Aorta (tissue), 5 donors: ENCODE results near the gene ACTN2. TPM values are rescaled to one million over a fixed set of nuclear protein-coding genes. Genes with fewer than 3 reads are reported as not detected.

Experiments
- ATAC-seq: fragments of 200-7000 bp; cut with Tn5 transposase; one replicate; pipeline ENCODE4 v1.9.1; 2022; ENCODE audit warnings: moderate library complexity; ENCODE audit not compliant: low FRiP score
- DNase-seq, 2 donors: peaks; one replicate each; pipeline ENCODE4 v3.0.0-alpha.2; 2020
- H3K27ac ChIP-seq, 2 donors: one replicate each; pipeline ENCODE4 v1.5.1; 2013; ENCODE audit warnings: low read length in 2 of 2, mild to moderate bottlenecking in 2 of 2, moderate library complexity in 2 of 2, control low read depth in 1 of 2, inconsistent platforms in 1 of 2, low read depth in 1 of 2
- H3K27me3 ChIP-seq, 2 donors: one replicate each; pipeline ENCODE4 v1.6.1; 2013; ENCODE audit warnings: control low read depth in 1 of 2, low read length in 1 of 2, mild to moderate bottlenecking in 1 of 2, moderate library complexity in 1 of 2; ENCODE audit not compliant: insufficient read depth in 2 of 2, control insufficient read depth in 1 of 2
- H3K36me3 ChIP-seq, 2 donors: one replicate each; pipeline ENCODE4 v1.6.1; 2013; ENCODE audit warnings: control low read depth in 1 of 2, low read length in 1 of 2, mild to moderate bottlenecking in 1 of 2; ENCODE audit not compliant: insufficient read depth in 2 of 2, control insufficient read depth in 1 of 2
- H3K4me1 ChIP-seq, 2 donors: one replicate each; pipeline ENCODE4 v1.6.1; 2013; ENCODE audit warnings: low read length in 2 of 2, control low read depth in 1 of 2, mild to moderate bottlenecking in 1 of 2, moderate library complexity in 1 of 2; ENCODE audit not compliant: insufficient read depth in 2 of 2, control insufficient read depth in 1 of 2
- H3K4me3 ChIP-seq, 2 donors: one replicate each; pipeline ENCODE4 v1.5.1; 2013; ENCODE audit warnings: low read length in 2 of 2, control low read depth in 1 of 2, mild to moderate bottlenecking in 1 of 2
- H3K9me3 ChIP-seq: one replicate; pipeline ENCODE4 v1.6.1; 2013; ENCODE audit warnings: mild to moderate bottlenecking, low read length; ENCODE audit not compliant: control insufficient read depth
- WGBS, 2 donors: extraction: QIAGEN DNeasy Blood & Tissue Kit; methylation state at CpG; one replicate each; pipeline ENCODE4 v1.1.7; 2013; 5-methylcytosine and 5-hydroxymethylcytosine counted together
- intact Hi-C, 2 donors: fragments of 100-400 bp; cut with DNase I; formaldehyde crosslinking; loops; one replicate each; pipeline versions ENCODE4 v1.14.2 to v1.15.0; 2022
- polyA plus RNA-seq, 2 donors: library from polyadenylated mRNA; stranded (reverse); fragments of 200-250 nt; gene quantifications; one replicate each; pipeline ENCODE4 v1.2.3, GENCODE V29; 2013
- total RNA-seq, 2 donors: library from RNA; stranded (reverse); fragmentation: NEBNext Ultra II Directional; extraction: Animal tissue kit (Norgen Biotek cat#: 25700); gene quantifications; one replicate each; pipeline ENCODE4 v1.2.1, GENCODE V29; 2021
- donor health status: healthy with polysubstance abuse.
- donor health status: Bipolar disorder and iron deficiency.
- donor health status: DM: no; HTN: no; CAD: no.
- donor health status: DM: no; HTN: no; CAD: no.
- donor health status: DM: yes; HTN: yes; CAD: no.

The ACTN2 gene
- total and polyA plus RNA-seq, 4 donors, result 3.0 to 40.5 (median 27.9) TPM

- Histone ChIP-seq H3K4me1 (peaks cover 0 to 5% of the 10 kb centered on the region in 2 donors), H3K9me3 (no peaks in the 10 kb centered on the region), H3K27me3 (no peaks in the 10 kb centered on the region), H3K4me3 (no peak overlapping the region), H3K36me3 (no peaks in the 10 kb centered on the region), H3K27ac (no peak overlapping the region)
- ATAC-seq (no peak), DNase-seq (no peak)
- intact Hi-C loops, result no loop called here
- WGBS, 2 donors, result 65% methylated on average over 3 of the region's 3 CpGs
These were observed 33.9 kb downstream of the ACTN2 start for GRCh38 chr1:236720206-236720605.

GRCh38 chr1:236720611-236721010 is 34.3 kb downstream of the ACTN2 start:
- Histone ChIP-seq H3K9me3 (no peaks in the 10 kb centered on the region), H3K4me1 (peaks cover 0 to 5% of the 10 kb centered on the region in 2 donors), H3K4me3 (no peak overlapping the region), H3K27me3 (no peaks in the 10 kb centered on the region), H3K27ac (no peak overlapping the region), H3K36me3 (no peaks in the 10 kb centered on the region)
- 78 to 85% methylated on average over 1 of the region's 1 CpG for WGBS, 2 donors
- no peak for ATAC-seq
- no peak for DNase-seq
- intact Hi-C loops, result no loop called here

GRCh38 chr1:236724049-236724448 is 37.8 kb downstream of the ACTN2 start:
- no peaks in the 10 kb centered on the region for H3K9me3 ChIP-seq
- peaks cover 0 to 2% of the 10 kb centered on the region in 2 donors for H3K36me3 ChIP-seq
- 79 to 82% methylated on average over 6 of the region's 6 CpGs for WGBS, 2 donors
- H3K4me1 ChIP-seq, result no peaks in the 10 kb centered on the region
- intact Hi-C loops, result no loop called here
- no peaks in the 10 kb centered on the region for H3K27me3 ChIP-seq
- no peak overlapping the region for H3K4me3 ChIP-seq
- no peak overlapping the region for H3K27ac ChIP-seq
- no peak for ATAC-seq
- DNase-seq, result no peak

GRCh38 chr1:236724506-236724905 is 38.2 kb downstream of the ACTN2 start:
- H3K4me1 ChIP-seq, result no peaks in the 10 kb centered on the region
- ATAC-seq, result peak; percentile 26

GRCh38 chr1:236725668-236726067 is 39.4 kb downstream of the ACTN2 start:
- intact Hi-C loops, result no loop called here
- ATAC-seq, result no peak
- H3K9me3 ChIP-seq, result no peaks in the 10 kb centered on the region
- H3K27me3 ChIP-seq, result no peaks in the 10 kb centered on the region
- WGBS, 2 donors, result 51 to 62% methylated on average over 3 of the region's 3 CpGs
- H3K27ac ChIP-seq, result no peak overlapping the region
- DNase-seq, result no peak
- peaks cover 0 to 2% of the 10 kb centered on the region in 2 donors for H3K36me3 ChIP-seq
- H3K4me3 ChIP-seq, result no peak overlapping the region
- no peaks in the 10 kb centered on the region for H3K4me1 ChIP-seq

More at GRCh38 chr1:236724506-236724905, 38.2 kb downstream of the ACTN2 start:
- intact Hi-C loops, result no loop called here
- Histone ChIP-seq H3K4me3 (no peak overlapping the region), H3K27ac (no peak overlapping the region), H3K36me3 (peaks cover 0 to 2% of the 10 kb centered on the region in 2 donors), H3K27me3 (no peaks in the 10 kb centered on the region), H3K9me3 (no peaks in the 10 kb centered on the region)
- 87% methylated on average over 10 of the region's 10 CpGs for WGBS, 2 donors
- no peak for DNase-seq

- no peak for DNase-seq
- no peaks in the 10 kb centered on the region for H3K4me1 ChIP-seq
- WGBS, 2 donors, result 93 to 94% methylated on average over 11 of the region's 11 CpGs
- no peaks in the 10 kb centered on the region for H3K9me3 ChIP-seq
- H3K27ac ChIP-seq, result no peak overlapping the region
- peaks cover 0 to 2% of the 10 kb centered on the region in 2 donors for H3K36me3 ChIP-seq
- intact Hi-C loops, result no loop called here
- ATAC-seq, result no peak
- H3K4me3 ChIP-seq, result no peak overlapping the region
- H3K27me3 ChIP-seq, result no peaks in the 10 kb centered on the region
These were observed 41.2 kb downstream of the ACTN2 start for GRCh38 chr1:236727521-236727920.

GRCh38 chr1:236728752-236729151 is 42.5 kb downstream of the ACTN2 start:
- intact Hi-C loops, result no loop called here
- Histone ChIP-seq H3K9me3 (no peaks in the 10 kb centered on the region), H3K27ac (no peak overlapping the region), H3K4me3 (no peak overlapping the region), H3K36me3 (peaks cover 0 to 2% of the 10 kb centered on the region in 2 donors), H3K27me3 (no peaks in the 10 kb centered on the region), H3K4me1 (no peaks in the 10 kb centered on the region)
- ATAC-seq (no peak), DNase-seq (no peak)
- WGBS, 2 donors, result 90 to 93% methylated on average over 4 of the region's 4 CpGs

GRCh38 chr1:236733653-236734052 is 47.4 kb downstream of the ACTN2 start:
- H3K36me3 ChIP-seq, result peaks cover 5% of the 10 kb centered on the region in 2 donors
- 88 to 89% methylated on average over 3 of the region's 3 CpGs for WGBS, 2 donors

GRCh38 chr1:236734141-236734765 is 48.0 kb downstream of the ACTN2 start:
- Histone ChIP-seq H3K27ac (no peak overlapping the region), H3K36me3 (peaks cover 6 to 7% of the 10 kb centered on the region in 2 donors), H3K4me1 (no peaks in the 10 kb centered on the region), H3K27me3 (no peaks in the 10 kb centered on the region), H3K4me3 (no peak overlapping the region), H3K9me3 (no peaks in the 10 kb centered on the region)
- ATAC-seq (no peak), DNase-seq (no peak)
- WGBS, 2 donors, result 67 to 78% methylated on average over 8 of the region's 8 CpGs
- intact Hi-C loops, result no loop called here

More at GRCh38 chr1:236733653-236734052, 47.4 kb downstream of the ACTN2 start:
- H3K27ac ChIP-seq, result no peak overlapping the region
- no peak overlapping the region for H3K4me3 ChIP-seq
- H3K4me1 ChIP-seq, result no peaks in the 10 kb centered on the region
- ATAC-seq (no peak), DNase-seq (no peak)
- intact Hi-C loops, result no loop called here
- H3K27me3 ChIP-seq, result no peaks in the 10 kb centered on the region
- H3K9me3 ChIP-seq, result no peaks in the 10 kb centered on the region
